Activated CD4-positive, alpha-beta T cell treated with anti-CD3 and anti-CD28 coated beads, Interleukin-2, amount 50 U/mL, for 48 hours (primary cell): Measurements from ENCODE around the gene EXOSC7.

ENCODE experiments used
- DNase-seq, 2 experiments: peaks; one replicate each; pipeline ENCODE4 v3.0.0-alpha.2; 2020

The EXOSC7 gene

GRCh38 chr3:44995142-44995770, 19.2 kb downstream of the EXOSC7 start:
- DNase-seq: no peak

- no peak for DNase-seq
These were observed 20.5 kb downstream of the EXOSC7 start for GRCh38 chr3:44996556-44996969.

GRCh38 chr3:44999782-45000181, 23.7 kb downstream of the EXOSC7 start:
- DNase-seq: no peak

DNA sequence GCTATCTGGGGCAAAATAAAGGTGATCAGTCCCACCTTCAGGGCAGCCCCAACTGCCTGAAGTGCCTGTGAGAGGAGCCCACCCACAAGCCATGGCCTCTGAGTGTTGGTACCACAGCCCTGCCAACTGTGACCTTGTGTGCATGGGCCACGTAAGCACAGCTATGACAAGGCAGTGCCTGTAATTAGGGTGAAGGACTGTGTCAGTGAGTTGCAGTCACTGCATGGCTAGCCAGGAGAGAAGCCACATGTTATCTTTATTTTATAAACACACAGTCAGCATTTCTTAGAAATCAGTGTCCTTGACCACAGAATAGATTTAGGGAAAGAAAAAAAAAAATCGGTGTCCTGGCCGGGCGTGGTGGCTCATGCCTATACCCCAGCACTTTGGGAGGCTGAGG, 24.8 kb downstream of the EXOSC7 start:
- DNase-seq: no peak

DNA sequence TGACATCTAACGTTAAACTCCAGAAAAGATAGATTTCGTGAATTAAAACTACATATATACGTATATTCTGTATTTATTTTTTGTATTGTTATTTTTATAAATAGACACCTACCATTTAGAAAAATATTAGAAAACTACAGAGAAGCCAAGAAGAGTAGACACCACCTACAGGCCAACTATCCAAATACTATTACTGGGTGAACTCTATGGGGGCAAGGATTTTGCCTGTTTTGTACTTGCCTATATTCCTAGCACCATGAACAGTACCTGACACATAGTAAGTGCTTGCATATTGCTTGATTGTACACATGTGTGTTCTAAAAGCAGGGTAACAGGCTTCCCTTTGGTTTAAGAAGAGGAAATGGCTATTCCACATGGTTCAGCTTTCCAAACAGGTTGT, 25.7 kb downstream of the EXOSC7 start:
- DNase-seq: no peak

DNA sequence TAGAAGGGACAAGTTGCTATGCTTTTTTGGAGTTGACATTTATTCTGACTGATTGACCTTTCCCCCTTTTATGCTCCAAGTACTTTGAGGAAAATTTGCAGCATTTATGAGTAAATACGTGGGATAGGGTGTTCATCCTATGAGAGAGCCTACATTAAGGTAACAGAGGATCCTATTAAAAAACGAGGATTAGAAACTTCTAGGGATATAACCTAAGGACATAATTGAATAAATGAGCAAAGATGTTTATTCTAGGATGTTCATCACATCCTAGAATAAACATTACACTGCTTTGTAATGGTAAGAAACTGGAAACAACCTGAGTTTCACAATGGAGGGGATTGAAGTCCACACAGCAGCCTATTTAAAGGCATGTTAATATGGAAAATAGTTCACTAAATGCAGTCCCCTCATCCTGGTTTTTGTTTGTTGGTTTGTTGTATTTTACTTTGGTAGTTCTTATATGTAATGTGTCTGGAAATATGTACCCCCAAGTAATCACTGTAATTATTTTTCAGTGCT, 26.2 kb downstream of the EXOSC7 start:
- DNase-seq: no peak

GRCh38 chr3:45002720-45003119, 26.7 kb downstream of the EXOSC7 start:
- DNase-seq: no peak

GRCh38 chr3:45003406-45003805, 27.4 kb downstream of the EXOSC7 start:
- no peak for DNase-seq

- no peak for DNase-seq
These were observed 27.8 kb downstream of the EXOSC7 start for GRCh38 chr3:45003859-45004258.

DNA sequence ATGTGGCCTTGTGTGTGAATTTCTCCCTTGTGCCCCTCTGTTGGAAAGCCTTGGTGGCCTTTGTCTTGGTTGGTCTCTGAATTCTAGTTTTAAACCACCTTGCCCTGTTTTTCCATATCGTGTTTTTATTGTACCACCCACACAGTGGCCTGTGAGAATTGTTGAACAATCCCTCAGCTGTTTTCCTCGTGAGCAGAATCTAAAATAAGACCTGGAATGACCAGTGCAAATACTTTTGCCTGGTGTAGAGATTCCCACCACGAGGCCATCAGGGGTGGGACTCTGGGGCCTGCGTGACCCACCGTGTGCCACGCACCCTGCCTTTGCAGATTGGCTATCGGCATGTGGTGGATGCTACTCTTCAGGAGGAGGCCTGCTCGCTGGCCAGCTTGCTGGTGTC, 31.0 kb downstream of the EXOSC7 start:
- no peak for DNase-seq

- DNase-seq: no peak
These were observed 32.1 kb downstream of the EXOSC7 start for GRCh38 chr3:45008117-45008516.

DNA sequence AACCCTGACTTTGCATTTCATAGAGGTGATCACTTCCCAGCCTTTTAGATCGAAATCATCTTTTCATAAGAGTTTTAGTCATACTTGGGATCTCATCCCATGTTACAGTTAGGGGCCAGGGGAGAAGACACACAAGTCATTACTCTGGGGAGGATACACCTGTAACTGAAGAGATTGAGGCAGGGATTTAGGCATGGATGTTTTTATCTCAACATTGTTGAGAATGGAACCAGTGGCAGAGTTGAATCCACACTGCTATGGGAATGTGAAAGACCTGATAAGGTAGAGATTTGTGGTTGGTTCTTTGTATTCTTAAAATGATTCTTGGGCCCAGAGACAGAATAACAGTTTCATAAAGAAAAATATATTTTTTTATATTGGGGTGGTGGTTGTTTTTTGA, 33.8 kb downstream of the EXOSC7 start:
- DNase-seq: no peak

- no peak for DNase-seq
These were observed 34.8 kb downstream of the EXOSC7 start for GRCh38 chr3:45010811-45011333.

GRCh38 chr3:45011756-45012508, 35.9 kb downstream of the EXOSC7 start:
- DNase-seq: no peak

DNA sequence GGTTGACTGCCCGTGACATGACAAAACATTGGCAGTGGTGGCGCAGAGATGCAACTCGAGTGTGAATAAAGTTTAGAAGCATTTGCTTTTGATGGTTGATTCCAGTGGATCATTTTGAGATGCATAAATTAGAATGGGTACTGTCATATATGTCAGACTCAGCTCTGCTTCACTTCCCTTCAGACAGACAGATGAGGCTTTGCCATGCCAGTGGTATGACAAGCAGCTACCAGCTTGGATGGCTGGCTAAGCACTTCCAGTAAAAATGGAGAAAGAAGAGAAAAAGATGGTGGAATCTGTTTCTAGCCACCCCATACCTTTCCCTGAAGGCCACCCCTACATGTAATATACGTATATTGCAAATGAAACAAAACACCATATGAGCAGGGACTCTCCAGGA, 36.5 kb downstream of the EXOSC7 start:
- DNase-seq: no peak

GRCh38 chr3:45016916-45017315, 40.9 kb downstream of the EXOSC7 start:
- no peak for DNase-seq

DNA sequence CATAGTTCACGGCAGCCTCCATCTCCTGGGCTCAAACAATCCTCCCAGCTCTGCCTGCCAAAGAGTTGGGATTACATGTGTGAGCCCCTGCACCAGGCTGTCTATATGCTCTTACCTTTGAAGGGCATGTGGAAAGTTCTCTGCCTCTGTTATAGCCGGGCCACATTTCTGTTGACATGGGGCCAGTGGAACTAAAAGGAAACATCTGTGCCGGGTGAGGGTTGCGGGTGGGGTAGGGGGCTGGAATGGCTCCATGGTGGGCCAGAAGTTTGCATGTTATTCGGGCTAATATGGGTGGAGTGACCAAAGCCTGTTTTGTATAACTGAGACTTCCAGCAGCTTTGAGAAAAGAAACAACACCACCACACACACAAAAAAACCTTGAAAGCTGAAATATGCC, 41.8 kb downstream of the EXOSC7 start:
- DNase-seq: no peak

- DNase-seq: no peak
These were observed 44.5 kb downstream of the EXOSC7 start for GRCh38 chr3:45020534-45020933.

GRCh38 chr3:45021524-45022297, 45.7 kb downstream of the EXOSC7 start:
- no peak for DNase-seq

- no peak for DNase-seq
These were observed 47.6 kb downstream of the EXOSC7 start for GRCh38 chr3:45023675-45024074.

GRCh38 chr3:45024542-45025255, 48.7 kb downstream of the EXOSC7 start:
- DNase-seq: no peak

- DNase-seq: no peak
These were observed 50.0 kb downstream of the EXOSC7 start, which contains the start of gene CLEC3B for GRCh38 chr3:45026038-45026437. TSS of gene CLEC3B (plus strand) at chr3:45026303. CDS start at chr3:45026363, 60 bp downstream.

GRCh38 chr3:45026957-45027356, 50.9 kb downstream of the EXOSC7 start:
- no peak for DNase-seq
